Measurements from ENCODE around the gene MPZL3.

MPZL3 gene

GRCh38 chr11:118286545-118286944, 34.4 kb upstream of the MPZL3 start:
- H3K27me3 ChIP-seq (ENCODE audit: control insufficient read depth in 2 of 2, insufficient read depth in 2 of 2, low read length in 2 of 2) = no peaks in the 10 kb centered on the region
- H3K9ac ChIP-seq (ENCODE audit: low read depth in 1 of 2, low read length in 2 of 2) = no peak overlapping the region
- peaks cover 10 to 29% of the 10 kb centered on the region in 2 donors for H3K4me1 ChIP-seq (ENCODE audit: control insufficient read depth in 2 of 2, insufficient read depth in 2 of 2, low read length in 2 of 2)
- no peak overlapping the region for H3K27ac ChIP-seq (ENCODE audit: low read depth in 2 of 2, low read length in 2 of 2)
- H3K4me3 ChIP-seq (ENCODE audit: low read length in 2 of 2) = peak overlapping the region in 1 of 2 donors; percentile 20
- no peaks in the 10 kb centered on the region for H3K36me3 ChIP-seq (ENCODE audit: control insufficient read depth in 2 of 2, insufficient read depth in 2 of 2, low read length in 2 of 2)
- H3K9me3 ChIP-seq (ENCODE audit: control insufficient read depth in 2 of 2, low read length in 2 of 2) = no peaks in the 10 kb centered on the region

DNA sequence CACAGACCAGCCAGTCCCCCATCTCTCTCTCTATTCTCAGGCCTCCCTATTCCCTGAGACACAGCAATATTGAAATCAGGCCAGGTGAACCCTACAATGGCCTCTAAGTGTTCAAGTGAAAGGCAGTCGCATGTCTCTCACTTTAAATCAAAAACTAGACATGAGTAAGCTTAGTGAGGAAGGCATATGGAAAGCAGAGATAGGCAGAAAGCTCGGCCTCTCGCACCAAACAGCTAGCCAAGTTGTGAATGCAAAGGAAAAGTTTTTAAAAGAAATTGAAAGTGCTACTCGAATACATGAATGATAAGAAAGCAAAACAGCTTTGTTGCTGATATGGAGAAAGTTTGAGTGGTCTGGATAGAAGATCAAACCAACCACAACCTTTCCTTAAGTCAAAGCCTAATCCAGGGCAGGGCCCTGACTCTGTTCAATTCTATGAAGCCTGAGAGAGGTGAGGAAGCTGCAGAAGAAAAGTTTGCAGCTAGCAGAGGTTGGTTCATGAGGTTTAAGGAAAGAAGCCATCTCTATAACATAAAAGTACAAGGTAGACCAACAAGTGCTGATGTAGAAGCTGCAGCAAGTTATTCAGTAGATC, 31.7 kb upstream of the MPZL3 start:
- no peak overlapping the region for H3K9ac ChIP-seq (ENCODE audit: low read depth in 1 of 2, low read length in 2 of 2)
- peak overlapping the region in 1 of 2 donors; percentile 55 for H3K27ac ChIP-seq (ENCODE audit: low read depth in 2 of 2, low read length in 2 of 2)
- H3K9me3 ChIP-seq (ENCODE audit: control insufficient read depth in 2 of 2, low read length in 2 of 2) = no peaks in the 10 kb centered on the region
- no peaks in the 10 kb centered on the region for H3K27me3 ChIP-seq (ENCODE audit: control insufficient read depth in 2 of 2, insufficient read depth in 2 of 2, low read length in 2 of 2)
- H3K4me1 ChIP-seq (ENCODE audit: control insufficient read depth in 2 of 2, insufficient read depth in 2 of 2, low read length in 2 of 2) = peaks cover 10 to 25% of the 10 kb centered on the region in 2 donors
- no peak overlapping the region for H3K4me3 ChIP-seq (ENCODE audit: low read length in 2 of 2)
- no peaks in the 10 kb centered on the region for H3K36me3 ChIP-seq (ENCODE audit: control insufficient read depth in 2 of 2, insufficient read depth in 2 of 2, low read length in 2 of 2)

DNA sequence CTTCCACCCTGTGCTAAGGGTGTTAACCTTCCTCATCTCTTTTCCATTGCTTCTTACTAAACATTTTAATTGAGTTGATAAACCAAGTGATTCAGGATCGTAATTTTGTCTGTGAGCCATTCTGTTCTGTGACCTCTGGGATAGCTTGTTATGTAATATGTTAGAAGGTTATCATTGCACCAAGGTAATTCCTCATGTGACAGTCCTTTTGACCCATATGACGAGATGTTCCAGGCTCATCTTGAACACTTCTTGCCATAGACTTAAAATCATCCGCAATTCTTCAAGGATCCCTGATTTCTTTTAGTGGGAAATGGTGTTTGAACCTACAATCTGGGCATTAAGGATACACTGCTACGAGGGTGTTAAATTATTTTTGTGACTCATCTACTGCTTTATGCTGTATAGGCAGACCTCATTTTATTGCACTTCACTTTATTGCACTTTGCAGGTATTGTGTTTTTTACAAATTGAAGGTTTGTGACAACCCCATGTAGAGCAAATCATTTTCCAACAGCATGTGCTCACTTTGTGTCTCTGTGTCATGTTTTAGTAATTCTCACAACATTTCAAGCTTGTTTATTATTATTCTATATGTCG, 31.0 kb upstream of the MPZL3 start:
- H3K9me3 ChIP-seq (ENCODE audit: control insufficient read depth in 2 of 2, low read length in 2 of 2) = no peaks in the 10 kb centered on the region
- no peaks in the 10 kb centered on the region for H3K27me3 ChIP-seq (ENCODE audit: control insufficient read depth in 2 of 2, insufficient read depth in 2 of 2, low read length in 2 of 2)
- no peaks in the 10 kb centered on the region for H3K36me3 ChIP-seq (ENCODE audit: control insufficient read depth in 2 of 2, insufficient read depth in 2 of 2, low read length in 2 of 2)
- H3K9ac ChIP-seq (ENCODE audit: low read depth in 1 of 2, low read length in 2 of 2) = no peak overlapping the region
- peak overlapping the region in 1 of 2 donors; percentile 55 for H3K27ac ChIP-seq (ENCODE audit: low read depth in 2 of 2, low read length in 2 of 2)
- H3K4me3 ChIP-seq (ENCODE audit: low read length in 2 of 2) = no peak overlapping the region
- H3K4me1 ChIP-seq (ENCODE audit: control insufficient read depth in 2 of 2, insufficient read depth in 2 of 2, low read length in 2 of 2) = peaks cover 10 to 25% of the 10 kb centered on the region in 2 donors

- Histone ChIP-seq H3K27ac (ENCODE audit: low read depth in 2 of 2, low read length in 2 of 2) (peak overlapping the region in 1 of 2 donors; percentile 55), H3K9me3 (ENCODE audit: control insufficient read depth in 2 of 2, low read length in 2 of 2) (no peaks in the 10 kb centered on the region), H3K27me3 (ENCODE audit: control insufficient read depth in 2 of 2, insufficient read depth in 2 of 2, low read length in 2 of 2) (no peaks in the 10 kb centered on the region), H3K36me3 (ENCODE audit: control insufficient read depth in 2 of 2, insufficient read depth in 2 of 2, low read length in 2 of 2) (no peaks in the 10 kb centered on the region), H3K4me3 (ENCODE audit: low read length in 2 of 2) (no peak overlapping the region), H3K9ac (ENCODE audit: low read depth in 1 of 2, low read length in 2 of 2) (no peak overlapping the region), H3K4me1 (ENCODE audit: control insufficient read depth in 2 of 2, insufficient read depth in 2 of 2, low read length in 2 of 2) (peaks cover 10 to 25% of the 10 kb centered on the region in 2 donors)
Observed at GRCh38 chr11:118282606-118283005, 30.4 kb upstream of the MPZL3 start.

DNA sequence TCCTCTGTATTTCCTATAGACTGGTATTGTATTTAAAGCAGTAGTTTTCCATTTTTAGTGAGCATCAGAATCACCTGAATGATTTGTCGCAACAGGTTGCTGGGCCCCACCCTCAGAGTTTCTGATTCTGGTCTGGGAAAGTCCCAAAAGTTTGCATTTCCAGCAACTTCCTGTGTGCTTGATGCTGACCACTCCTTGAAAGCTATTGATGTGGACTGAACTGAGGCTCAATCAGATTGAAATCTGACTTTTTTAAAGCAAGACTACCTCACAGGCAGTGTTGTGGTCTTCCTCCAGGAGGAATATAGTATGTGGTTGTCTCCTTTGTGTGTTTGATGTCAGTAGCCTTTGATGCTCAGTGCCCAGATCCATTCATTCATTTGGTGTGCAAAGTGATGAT, 29.1 kb upstream of the MPZL3 start:
- H3K4me1 ChIP-seq (ENCODE audit: control insufficient read depth in 2 of 2, insufficient read depth in 2 of 2, low read length in 2 of 2) = peaks cover 3 to 19% of the 10 kb centered on the region in 2 donors

DNA sequence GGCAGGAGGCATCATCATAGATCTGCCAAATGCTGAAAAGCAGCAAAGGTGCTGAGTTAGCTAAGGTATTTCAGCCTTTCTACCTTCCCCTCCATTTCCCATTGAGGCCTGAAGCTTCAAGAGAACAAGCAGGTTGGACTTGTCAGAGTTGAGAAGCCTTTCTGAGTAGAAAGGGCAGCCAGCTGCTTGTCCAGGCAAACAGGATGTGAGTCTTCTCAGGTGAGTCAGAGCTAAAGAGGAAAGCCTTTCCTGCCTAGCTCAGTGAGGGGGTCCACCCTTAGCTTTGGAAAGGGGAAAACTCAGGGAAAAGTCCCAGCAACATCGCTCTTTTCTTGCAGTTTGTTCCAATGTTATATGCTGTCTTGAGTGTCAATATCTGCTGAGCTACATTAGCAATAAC, 25.1 kb upstream of the MPZL3 start:
- H3K36me3 ChIP-seq (ENCODE audit: control insufficient read depth in 2 of 2, insufficient read depth in 2 of 2, low read length in 2 of 2) = no peaks in the 10 kb centered on the region
- H3K9me3 ChIP-seq (ENCODE audit: control insufficient read depth in 2 of 2, low read length in 2 of 2) = no peaks in the 10 kb centered on the region
- no peak overlapping the region for H3K27ac ChIP-seq (ENCODE audit: low read depth in 2 of 2, low read length in 2 of 2)
- peaks cover 3% of the 10 kb centered on the region in 2 donors for H3K27me3 ChIP-seq (ENCODE audit: control insufficient read depth in 2 of 2, insufficient read depth in 2 of 2, low read length in 2 of 2)
- H3K4me1 ChIP-seq (ENCODE audit: control insufficient read depth in 2 of 2, insufficient read depth in 2 of 2, low read length in 2 of 2) = peaks cover 0 to 4% of the 10 kb centered on the region in 2 donors
- H3K4me3 ChIP-seq (ENCODE audit: low read length in 2 of 2) = no peak overlapping the region
- no peak overlapping the region for H3K9ac ChIP-seq (ENCODE audit: low read depth in 1 of 2, low read length in 2 of 2)

More for the DNA sequence above, 29.1 kb upstream of the MPZL3 start:
- H3K27me3 ChIP-seq (ENCODE audit: control insufficient read depth in 2 of 2, insufficient read depth in 2 of 2, low read length in 2 of 2) = peaks cover 0 to 3% of the 10 kb centered on the region in 2 donors
- no peaks in the 10 kb centered on the region for H3K9me3 ChIP-seq (ENCODE audit: control insufficient read depth in 2 of 2, low read length in 2 of 2)
- H3K36me3 ChIP-seq (ENCODE audit: control insufficient read depth in 2 of 2, insufficient read depth in 2 of 2, low read length in 2 of 2) = no peaks in the 10 kb centered on the region
- no peak overlapping the region for H3K27ac ChIP-seq (ENCODE audit: low read depth in 2 of 2, low read length in 2 of 2)
- no peak overlapping the region for H3K9ac ChIP-seq (ENCODE audit: low read depth in 1 of 2, low read length in 2 of 2)
- no peak overlapping the region for H3K4me3 ChIP-seq (ENCODE audit: low read length in 2 of 2)

DNA sequence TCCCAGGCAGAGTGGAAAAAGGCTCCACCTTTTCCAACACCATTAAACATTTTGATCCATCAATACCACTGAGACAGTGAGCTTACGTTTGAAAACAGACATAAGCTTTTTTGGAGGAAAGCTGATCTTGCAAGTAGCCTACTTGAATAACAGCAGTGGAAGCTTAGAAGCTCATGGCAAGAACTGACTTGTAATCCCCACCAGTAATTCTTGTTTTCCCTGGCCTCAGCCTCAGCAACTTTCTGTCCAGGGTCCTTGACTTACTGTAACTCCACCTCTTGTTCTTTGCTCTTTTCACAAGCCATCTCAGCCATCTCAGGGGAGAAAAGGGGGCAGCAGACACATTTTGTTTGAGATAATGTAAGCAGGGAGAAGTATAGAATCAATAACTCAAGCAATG, 24.3 kb upstream of the MPZL3 start:
- peaks cover 0 to 6% of the 10 kb centered on the region in 2 donors for H3K4me1 ChIP-seq (ENCODE audit: control insufficient read depth in 2 of 2, insufficient read depth in 2 of 2, low read length in 2 of 2)
- peaks cover 3% of the 10 kb centered on the region in 2 donors for H3K27me3 ChIP-seq (ENCODE audit: control insufficient read depth in 2 of 2, insufficient read depth in 2 of 2, low read length in 2 of 2)
- H3K27ac ChIP-seq (ENCODE audit: low read depth in 2 of 2, low read length in 2 of 2) = no peak overlapping the region
- no peaks in the 10 kb centered on the region for H3K36me3 ChIP-seq (ENCODE audit: control insufficient read depth in 2 of 2, insufficient read depth in 2 of 2, low read length in 2 of 2)
- no peak overlapping the region for H3K9ac ChIP-seq (ENCODE audit: low read depth in 1 of 2, low read length in 2 of 2)
- H3K4me3 ChIP-seq (ENCODE audit: low read length in 2 of 2) = no peak overlapping the region
- H3K9me3 ChIP-seq (ENCODE audit: control insufficient read depth in 2 of 2, low read length in 2 of 2) = no peaks in the 10 kb centered on the region

- H3K4me3 ChIP-seq (ENCODE audit: low read length in 2 of 2) = no peak overlapping the region
- H3K27ac ChIP-seq (ENCODE audit: low read depth in 2 of 2, low read length in 2 of 2) = no peak overlapping the region
Observed at GRCh38 chr11:118275176-118275575, 23.0 kb upstream of the MPZL3 start.

DNA sequence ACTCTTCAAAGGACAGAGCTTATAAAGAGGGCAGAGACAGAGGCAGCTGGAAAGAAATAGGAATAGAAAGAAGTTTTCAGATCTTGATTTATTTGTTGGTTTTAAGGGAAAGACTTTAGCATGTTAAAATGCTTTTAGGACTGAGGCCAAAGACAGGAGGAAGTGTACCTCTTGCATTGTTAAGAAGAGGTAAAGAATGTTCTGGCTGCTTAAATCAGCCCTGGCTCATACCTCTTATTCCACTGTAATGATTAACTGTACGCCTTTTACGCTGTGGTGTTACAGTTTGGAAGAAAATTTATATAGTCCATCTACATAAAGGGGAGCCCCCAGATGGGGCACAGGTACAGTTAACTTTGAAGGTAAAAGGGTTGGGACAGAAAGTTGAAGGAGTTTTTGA, 22.0 kb upstream of the MPZL3 start:
- H3K9ac ChIP-seq (ENCODE audit: low read depth in 1 of 2, low read length in 2 of 2) = no peak overlapping the region
- peaks cover 3% of the 10 kb centered on the region in 2 donors for H3K27me3 ChIP-seq (ENCODE audit: control insufficient read depth in 2 of 2, insufficient read depth in 2 of 2, low read length in 2 of 2)
- no peak overlapping the region for H3K4me3 ChIP-seq (ENCODE audit: low read length in 2 of 2)
- H3K4me1 ChIP-seq (ENCODE audit: control insufficient read depth in 2 of 2, insufficient read depth in 2 of 2, low read length in 2 of 2) = peaks cover 0 to 6% of the 10 kb centered on the region in 2 donors
- peak overlapping the region; percentile 5 to 59 for H3K27ac ChIP-seq (ENCODE audit: low read depth in 2 of 2, low read length in 2 of 2)
- no peaks in the 10 kb centered on the region for H3K36me3 ChIP-seq (ENCODE audit: control insufficient read depth in 2 of 2, insufficient read depth in 2 of 2, low read length in 2 of 2)
- H3K9me3 ChIP-seq (ENCODE audit: control insufficient read depth in 2 of 2, low read length in 2 of 2) = no peaks in the 10 kb centered on the region

More at GRCh38 chr11:118275176-118275575, 23.0 kb upstream of the MPZL3 start:
- Histone ChIP-seq H3K9ac (ENCODE audit: low read depth in 1 of 2, low read length in 2 of 2) (no peak overlapping the region), H3K36me3 (ENCODE audit: control insufficient read depth in 2 of 2, insufficient read depth in 2 of 2, low read length in 2 of 2) (no peaks in the 10 kb centered on the region), H3K4me1 (ENCODE audit: control insufficient read depth in 2 of 2, insufficient read depth in 2 of 2, low read length in 2 of 2) (peaks cover 0 to 6% of the 10 kb centered on the region in 2 donors), H3K27me3 (ENCODE audit: control insufficient read depth in 2 of 2, insufficient read depth in 2 of 2, low read length in 2 of 2) (peaks cover 3% of the 10 kb centered on the region in 2 donors), H3K9me3 (ENCODE audit: control insufficient read depth in 2 of 2, low read length in 2 of 2) (no peaks in the 10 kb centered on the region)

DNA sequence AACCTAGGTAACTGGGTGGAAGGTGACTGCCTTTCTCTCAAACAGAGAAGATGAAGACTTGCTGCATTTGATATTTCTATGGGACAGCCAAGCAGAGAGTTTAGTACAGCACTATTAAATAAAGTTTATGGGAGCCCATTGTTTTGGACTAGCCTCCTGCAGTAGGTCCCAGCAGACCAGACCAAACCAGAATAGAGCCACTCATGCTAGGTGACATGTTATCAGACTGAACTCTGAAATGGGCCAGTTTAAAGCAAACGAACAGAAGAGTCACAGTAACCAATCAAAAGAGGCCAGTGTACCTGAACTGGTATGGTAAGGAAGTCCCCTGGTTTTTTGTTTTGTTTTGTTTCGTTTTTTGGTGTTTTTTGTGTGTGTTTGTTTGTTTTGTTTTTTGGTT, 19.8 kb upstream of the MPZL3 start:
- Histone ChIP-seq H3K4me1 (ENCODE audit: control insufficient read depth in 2 of 2, insufficient read depth in 2 of 2, low read length in 2 of 2) (peaks cover 0 to 6% of the 10 kb centered on the region in 2 donors), H3K9ac (ENCODE audit: low read depth in 1 of 2, low read length in 2 of 2) (no peak overlapping the region), H3K9me3 (ENCODE audit: control insufficient read depth in 2 of 2, low read length in 2 of 2) (no peaks in the 10 kb centered on the region), H3K27me3 (ENCODE audit: control insufficient read depth in 2 of 2, insufficient read depth in 2 of 2, low read length in 2 of 2) (peaks cover 3% of the 10 kb centered on the region in 2 donors), H3K36me3 (ENCODE audit: control insufficient read depth in 2 of 2, insufficient read depth in 2 of 2, low read length in 2 of 2) (no peaks in the 10 kb centered on the region), H3K4me3 (ENCODE audit: low read length in 2 of 2) (no peak overlapping the region), H3K27ac (ENCODE audit: low read depth in 2 of 2, low read length in 2 of 2) (no peak overlapping the region)
